ENCODE results near the gene CEP95.

Gene CEP95

GRCh38 chr17:64534187-64534586 lies 27.4 kb downstream of the CEP95 start (continued):
- no peak for TF ChIP-seq ZNF561 (tag by site-specific recombination; IDR thresholded peaks at IDR 0.05; ENCODE audit: borderline replicate concordance)
- no peak for TF ChIP-seq ZNF48 (tag by site-specific recombination; IDR thresholded peaks at IDR 0.05)

GRCh38 chr17:64535357-64535756 lies 28.6 kb downstream of the CEP95 start:
- H3K27ac ChIP-seq (ENCODE audit: extremely low read depth, low read depth, low read length) = no peak overlapping the region
- no peak for TF ChIP-seq ZNF707 (tag by site-specific recombination; IDR thresholded peaks at IDR 0.05)
- TF ChIP-seq ZNF571 (tag by site-specific recombination; IDR thresholded peaks at IDR 0.05) = no peak
- TF ChIP-seq HIC1 (tag by site-specific recombination; IDR thresholded peaks at IDR 0.05) = no peak
- TF ChIP-seq ZNF18 (tag by site-specific recombination; IDR thresholded peaks at IDR 0.05) = no peak
- no peak for TF ChIP-seq TCF7L2 (IDR thresholded peaks at IDR 0.05; ENCODE audit: borderline replicate concordance, low read depth, low read length)
- no peak for TF ChIP-seq ZFP37 (tag by site-specific recombination; IDR thresholded peaks at IDR 0.05)
- TF ChIP-seq ZBTB7A (tag by site-specific recombination; IDR thresholded peaks at IDR 0.05; ENCODE audit: low read depth) = no peak
- no peak for TF ChIP-seq AEBP2 (tag by site-specific recombination; IDR thresholded peaks at IDR 0.05; ENCODE audit: borderline replicate concordance)
- no peak for TF ChIP-seq ZNF747 (tag by site-specific recombination; IDR thresholded peaks at IDR 0.05)
- TF ChIP-seq PRDM2 (tag by site-specific recombination; IDR thresholded peaks at IDR 0.05; ENCODE audit: borderline replicate concordance) = no peak
- no peak for TF ChIP-seq ZNF704 (tag by site-specific recombination; IDR thresholded peaks at IDR 0.05)
- TF ChIP-seq ZNF639 (tag by site-specific recombination; IDR thresholded peaks at IDR 0.05) = no peak
- no peak for TF ChIP-seq ZNF354C (tag by site-specific recombination; IDR thresholded peaks at IDR 0.05; ENCODE audit: borderline replicate concordance, low read depth)
- no peak for TF ChIP-seq REPIN1 (tag by site-specific recombination; IDR thresholded peaks at IDR 0.05; ENCODE audit: low read depth)
- no peak for TF ChIP-seq YY1 (tag by site-specific recombination; IDR thresholded peaks at IDR 0.05)
- TF ChIP-seq FEZF1 (tag by site-specific recombination; IDR thresholded peaks at IDR 0.05) = no peak
- no peak for TF ChIP-seq ZSCAN30 (tag by site-specific recombination; IDR thresholded peaks at IDR 0.05)
- TF ChIP-seq ZNF174 (tag by site-specific recombination; IDR thresholded peaks at IDR 0.05) = no peak
- no peak for TF ChIP-seq ZNF184 (tag by site-specific recombination; IDR thresholded peaks at IDR 0.05)
- POLR2A ChIA-PET = interaction anchor here (2.9 kb wide), 1 partner anchor 30 kb away, joined by 14 read pairs; the partner anchor contains the start of gene DDX5
- no peaks in the 10 kb centered on the region for H3K9me3 ChIP-seq (ENCODE audit: control insufficient read depth, insufficient read depth, low read depth, low read length)
- peaks cover 57 to 97% of the 10 kb centered on the region in 2 experiments for H3K36me3 ChIP-seq (ENCODE audit: control insufficient read depth in 2 of 2, insufficient read depth in 1 of 2, low read length in 2 of 2)
- CTCF ChIA-PET = interaction anchor here (1.9 to 2.5 kb wide), 2 partner anchors 113 to 116 kb away, joined by 6 read pairs; no protein-coding TSS in a partner anchor
- H3K4me3 ChIP-seq (ENCODE audit: low read depth, low read length) = no peak overlapping the region
- no peaks in the 10 kb centered on the region for H3K4me1 ChIP-seq (ENCODE audit: control insufficient read depth, insufficient read depth, low read length)
